ENCODE measurements around the gene DPH6.
"Not testable (repeated sequence)": the region's sequence is repeated elsewhere in the genome, so short reads cannot be mapped to it uniquely, and the experiment has no call there.

The DPH6 gene

GRCh38 chr15:35485411-35485810, 60.6 kb downstream of the DPH6 start:
- no peak for DNase-seq (ENCODE audit: low read depth, low spot score)

- no peak for DNase-seq (ENCODE audit: low read depth, low spot score)
These were observed 61.6 kb downstream of the DPH6 start for GRCh38 chr15:35484231-35484945.

DNA sequence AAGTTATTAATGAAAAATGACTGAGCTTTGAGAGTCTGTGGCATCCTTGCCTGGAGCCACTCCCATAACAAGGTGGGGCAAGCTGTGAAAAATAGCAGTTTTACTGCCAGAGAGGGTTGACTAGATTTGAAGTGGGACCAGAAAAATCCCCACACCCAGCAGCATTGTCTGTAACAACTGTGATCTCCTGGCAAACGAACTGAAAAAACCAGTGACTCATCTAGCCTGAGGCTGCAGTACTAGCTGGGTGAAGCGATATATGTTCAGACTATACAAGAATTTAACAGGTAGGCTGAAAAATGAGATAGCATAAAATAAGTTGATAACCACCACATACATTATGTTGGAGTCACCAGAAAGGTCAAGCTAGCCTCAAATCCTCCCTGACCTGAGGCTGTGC, 64.0 kb downstream of the DPH6 start:
- DNase-seq (ENCODE audit: low read depth, low spot score): no peak

GRCh38 chr15:35481064-35481463, 64.9 kb downstream of the DPH6 start:
- no peak for DNase-seq (ENCODE audit: low read depth, low spot score)

DNA sequence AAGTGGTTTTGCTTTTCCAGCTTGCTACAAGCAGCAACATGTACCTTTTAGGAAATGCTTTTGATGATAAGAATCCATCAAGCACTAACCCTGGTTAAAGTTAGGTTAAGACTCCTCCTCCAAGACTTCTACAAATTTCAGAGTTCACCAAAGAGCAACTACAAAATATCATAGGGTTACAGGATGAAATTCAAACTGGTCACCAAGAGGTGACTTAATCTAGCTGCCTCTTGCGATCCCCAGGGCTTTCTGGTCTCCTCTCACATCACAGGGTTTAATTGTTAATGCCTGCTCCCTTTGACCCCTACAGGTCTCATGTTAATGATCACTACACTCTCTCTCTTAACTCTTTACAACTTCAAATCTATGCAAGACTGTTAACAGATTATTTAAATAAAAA, 66.5 kb downstream of the DPH6 start:
- DNase-seq (ENCODE audit: low read depth, low spot score): no peak

- DNase-seq (ENCODE audit: low read depth, low spot score): no peak
These were observed 68.4 kb downstream of the DPH6 start for GRCh38 chr15:35477312-35478262.

- DNase-seq (ENCODE audit: low read depth, low spot score): no peak
These were observed 74.9 kb downstream of the DPH6 start for GRCh38 chr15:35471024-35471423.

DNA sequence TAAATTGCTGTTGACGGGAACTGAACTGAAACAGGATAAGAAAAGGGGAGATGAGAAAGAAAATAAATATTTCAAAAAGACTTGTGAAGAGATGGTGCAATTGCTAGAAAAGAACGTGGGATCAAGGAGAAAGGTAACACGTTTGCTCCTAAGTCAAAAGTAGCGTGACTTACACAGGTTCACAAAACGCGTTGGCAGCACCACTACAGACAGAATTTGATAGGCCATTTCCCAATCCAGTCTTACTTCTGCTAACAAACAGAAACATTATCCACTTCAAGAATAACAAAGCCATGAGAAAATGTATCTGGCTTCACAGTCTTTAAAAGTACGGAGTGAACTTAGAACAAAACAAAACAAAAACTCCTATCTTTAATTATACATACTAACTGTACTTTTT, 75.5 kb downstream of the DPH6 start:
- DNase-seq (ENCODE audit: low read depth, low spot score): no peak

- no peak for DNase-seq (ENCODE audit: low read depth, low spot score)
These were observed 79.5 kb downstream of the DPH6 start for GRCh38 chr15:35466476-35466875.

- DNase-seq (ENCODE audit: low read depth, low spot score): no peak
These were observed 80.2 kb downstream of the DPH6 start for GRCh38 chr15:35465783-35466182.

DNA sequence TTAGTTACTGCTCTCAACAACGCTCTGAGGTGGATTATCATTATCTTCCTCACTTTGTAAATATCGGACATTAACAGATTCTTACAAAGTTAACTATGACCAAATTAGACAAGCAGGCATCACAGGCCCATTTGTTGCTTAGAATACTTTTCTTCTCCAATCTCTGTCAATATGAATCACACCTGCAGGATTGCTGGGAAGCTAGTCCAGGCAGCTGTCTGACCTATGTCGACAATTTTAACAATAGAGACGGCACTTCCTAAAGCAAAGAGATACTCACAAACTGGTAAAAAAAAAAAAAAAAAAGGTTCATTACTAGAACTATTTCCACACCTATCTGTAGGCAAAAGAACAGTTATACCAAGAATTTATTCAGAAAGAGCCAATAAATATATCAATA, 85.3 kb downstream of the DPH6 start:
- DNase-seq (ENCODE audit: low read depth, low spot score): no peak

DNA sequence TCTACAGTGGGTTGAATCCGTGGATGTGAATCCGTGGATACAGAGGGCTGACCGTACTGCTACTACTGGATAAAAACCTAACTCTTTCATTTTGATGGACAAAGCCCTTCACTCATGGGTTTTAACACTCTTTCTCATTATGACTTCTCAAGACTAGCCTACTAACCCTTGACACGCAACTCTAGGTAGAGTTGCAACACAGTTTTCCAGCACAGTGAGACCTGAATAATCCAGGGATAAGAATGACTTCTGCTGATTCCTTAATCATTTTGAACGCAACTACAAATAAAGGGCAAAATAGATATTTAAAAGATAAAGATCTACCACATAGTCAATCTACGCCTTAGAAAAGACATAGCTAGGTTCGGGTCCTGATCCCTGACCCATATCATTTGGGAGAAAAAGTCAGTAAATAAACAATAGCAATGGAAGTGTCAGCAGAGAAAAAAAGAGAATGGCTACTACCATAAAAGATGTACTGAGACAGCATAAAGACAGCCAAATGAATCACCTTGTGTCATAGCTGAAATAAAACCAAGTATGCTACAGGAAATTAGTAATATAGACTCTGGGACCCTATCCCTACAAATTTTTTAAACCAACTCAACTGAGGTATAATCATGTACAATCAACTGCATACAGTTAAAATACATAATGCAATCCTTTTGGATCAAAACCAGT, 87.6 kb downstream of the DPH6 start:
- DNase-seq (ENCODE audit: low read depth, low spot score): no peak

DNA sequence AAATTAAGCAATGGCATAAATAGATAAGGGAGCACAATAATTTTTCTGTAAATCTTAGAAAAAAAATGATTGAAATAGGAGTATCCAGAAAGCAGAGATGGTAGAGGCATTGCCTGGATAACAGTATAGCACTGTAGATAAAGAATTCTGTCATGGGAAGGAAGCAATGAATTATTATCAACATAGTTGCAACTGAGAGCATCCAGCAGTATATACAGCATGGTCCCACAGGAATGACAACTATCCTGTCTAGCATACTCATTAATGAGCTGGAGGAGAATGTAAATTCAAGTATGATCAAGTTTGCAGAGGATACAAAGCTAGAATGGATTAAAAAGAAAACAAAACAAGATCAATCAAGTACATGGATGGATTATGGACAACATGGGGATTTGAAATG, 90.8 kb downstream of the DPH6 start:
- DNase-seq (ENCODE audit: low read depth, low spot score): no peak

DNA sequence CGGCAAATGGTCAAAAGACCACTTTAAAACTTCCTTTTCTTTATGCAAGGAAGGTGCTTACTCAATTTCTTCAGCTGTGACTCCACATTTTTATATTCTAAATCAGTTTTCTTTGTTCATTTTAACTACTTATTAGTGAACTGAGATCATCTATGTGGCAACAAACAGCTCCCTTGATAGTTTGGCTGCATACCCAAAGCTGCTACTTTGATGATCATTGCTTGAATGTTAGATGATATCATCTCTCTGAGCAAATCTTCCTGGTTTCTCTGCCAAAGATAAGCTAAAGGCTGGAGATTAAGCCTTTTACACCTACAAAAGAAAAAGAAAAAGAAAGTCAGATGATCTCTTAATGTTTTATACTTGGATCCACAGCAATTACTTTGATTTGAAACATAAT, 95.5 kb downstream of the DPH6 start:
- no peak for DNase-seq (ENCODE audit: low read depth, low spot score)

DNA sequence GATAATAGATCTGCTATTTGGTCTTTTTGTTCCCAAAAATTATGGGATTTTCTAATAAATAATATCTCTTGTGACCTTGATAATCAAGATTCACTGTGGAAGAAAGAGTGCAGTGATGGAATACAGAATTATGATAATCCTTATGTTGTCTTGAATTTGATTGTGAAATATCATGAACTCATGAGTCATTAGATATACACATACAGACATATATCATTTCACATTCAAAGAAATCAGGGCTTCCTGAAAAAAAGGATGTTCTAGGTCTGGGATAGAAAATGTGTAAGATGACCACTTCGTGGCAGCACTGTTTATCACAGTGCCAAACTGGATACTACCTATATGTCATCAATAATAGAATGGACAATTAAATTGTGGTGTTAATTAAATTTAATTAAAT, 97.7 kb downstream of the DPH6 start:
- DNase-seq (ENCODE audit: low read depth, low spot score): no peak

GRCh38 chr15:35445891-35446290, 100.1 kb downstream of the DPH6 start:
- no peak for DNase-seq (ENCODE audit: low read depth, low spot score)

DNA sequence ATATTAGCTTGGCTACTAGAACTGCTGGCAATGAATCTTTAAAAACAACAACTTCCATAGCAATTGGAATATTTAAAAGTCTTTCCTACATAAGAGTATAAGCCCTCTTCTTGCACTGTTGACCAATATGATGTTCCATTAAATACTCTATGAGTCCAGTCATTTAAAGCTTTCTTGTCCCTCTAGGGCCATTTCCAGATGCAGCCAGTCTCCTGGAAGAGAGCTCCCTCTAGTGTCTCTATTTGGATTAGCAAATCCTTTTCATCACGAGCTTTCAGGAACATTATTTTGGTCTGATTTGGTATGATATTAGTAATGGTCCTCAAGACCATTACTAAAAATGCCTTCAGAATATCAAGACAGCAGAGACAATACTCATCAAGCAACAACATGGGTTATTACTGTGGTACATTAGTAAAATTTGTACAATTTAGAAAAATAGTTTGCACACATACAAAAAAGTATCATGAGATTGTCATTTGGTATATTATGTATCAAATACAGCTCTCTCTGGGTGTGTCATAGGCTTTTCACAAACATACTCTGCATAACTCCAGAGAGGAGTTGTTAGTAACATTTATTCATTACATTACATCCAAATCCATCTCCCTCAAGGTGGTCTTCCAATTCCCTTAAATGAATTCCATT, 101.3 kb downstream of the DPH6 start:
- DNase-seq (ENCODE audit: low read depth, low spot score): no peak

GRCh38 chr15:35443376-35443775, 102.6 kb downstream of the DPH6 start:
- no peak for DNase-seq (ENCODE audit: low read depth, low spot score)

GRCh38 chr15:35442742-35443141, 103.2 kb downstream of the DPH6 start:
- DNase-seq (ENCODE audit: low read depth, low spot score): no peak

GRCh38 chr15:35441279-35441678, 104.7 kb downstream of the DPH6 start:
- not testable (repeated sequence) for DNase-seq (ENCODE audit: low read depth, low spot score)

DNA sequence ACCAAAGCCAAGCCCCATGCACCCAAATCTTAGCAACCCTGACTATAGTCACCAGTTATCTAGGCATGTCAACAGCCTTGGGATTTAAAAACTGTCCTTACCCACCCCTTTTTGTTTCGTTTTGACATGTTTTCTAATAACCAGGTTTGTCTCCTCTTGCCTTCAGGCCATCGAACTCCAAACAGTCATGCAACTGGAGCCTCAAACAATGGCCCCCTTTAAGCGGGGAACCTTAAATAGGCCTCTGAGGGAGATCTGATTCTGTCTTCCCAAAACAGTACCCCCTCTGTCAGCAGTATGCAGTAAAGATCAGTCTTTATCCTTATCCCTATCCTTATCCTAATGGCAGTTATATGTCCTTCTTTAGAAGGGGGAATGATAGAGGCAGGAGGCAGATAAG, 105.7 kb downstream of the DPH6 start:
- no peak for DNase-seq (ENCODE audit: low read depth, low spot score)

- DNase-seq (ENCODE audit: low read depth, low spot score): no peak
These were observed 106.7 kb downstream of the DPH6 start for GRCh38 chr15:35439291-35439690.
